ENCODE data around the gene HDLBP. TPM values are rescaled to one million over a fixed set of nuclear protein-coding genes. Genes with fewer than 3 reads are reported as not detected.
A peak's percentile ranks its signal among the peaks of the same experiment; 100 is the strongest.

The HDLBP gene
- total and polyA plus RNA-seq, 5 donors = 265 to 394 (median 373) TPM

- Histone ChIP-seq H3K4me1 (ENCODE audit: control insufficient read depth, insufficient read depth, low read length) (peaks cover 3% of the 10 kb centered on the region), H3K9me3 (ENCODE audit: control insufficient read depth, low read length) (no peaks in the 10 kb centered on the region), H3K27ac (ENCODE audit: low read length) (peak overlapping the region; percentile 14), H3K27me3 (ENCODE audit: control insufficient read depth, insufficient read depth) (no peaks in the 10 kb centered on the region), H3K4me3 (ENCODE audit: low read length) (no peak overlapping the region)
- intact Hi-C loops (cut with DNase I) = loop anchor here in 1 of 4 donors (10.0 kb wide), 1 partner anchor 108 kb away; no protein-coding TSS in a partner anchor
- ATAC-seq = peak; percentile 28 to 42
- 54% methylated on average over 19 of the region's 19 CpGs for WGBS
- DNase-seq = peak in 2 of 3 donors; percentile 26 to 53
These were observed 88.5 kb downstream of the HDLBP start for GRCh38 chr2:241226723-241227572.

GRCh38 chr2:241225983-241226382, 89.5 kb downstream of the HDLBP start:
- Histone ChIP-seq H3K27ac (ENCODE audit: low read length) (no peak overlapping the region), H3K27me3 (ENCODE audit: control insufficient read depth, insufficient read depth) (no peaks in the 10 kb centered on the region), H3K9me3 (ENCODE audit: control insufficient read depth, low read length) (no peaks in the 10 kb centered on the region), H3K4me1 (ENCODE audit: control insufficient read depth, insufficient read depth, low read length) (peaks cover 3% of the 10 kb centered on the region), H3K4me3 (ENCODE audit: low read length) (no peak overlapping the region)
- WGBS = 93% methylated on average over 16 of the region's 16 CpGs
- ATAC-seq (no peak), DNase-seq (peak; percentile 5 to 45 (median 30))
- intact Hi-C loops (cut with DNase I) = loop anchor here in 1 of 4 donors (10.0 kb wide), 1 partner anchor 109 kb away; no protein-coding TSS in a partner anchor

- 93% methylated on average over 16 of the region's 16 CpGs for WGBS
- H3K4me1 ChIP-seq (ENCODE audit: control insufficient read depth, insufficient read depth, low read length) = peaks cover 3% of the 10 kb centered on the region
- ATAC-seq (no peak), DNase-seq (peak; percentile 3 to 52 (median 45))
- no peak overlapping the region for H3K4me3 ChIP-seq (ENCODE audit: low read length)
- intact Hi-C loops (cut with DNase I) = loop anchor here in 1 of 4 donors (10.0 kb wide), 1 partner anchor 109 kb away; no protein-coding TSS in a partner anchor
- no peaks in the 10 kb centered on the region for H3K27me3 ChIP-seq (ENCODE audit: control insufficient read depth, insufficient read depth)
- H3K27ac ChIP-seq (ENCODE audit: low read length) = no peak overlapping the region
- no peaks in the 10 kb centered on the region for H3K9me3 ChIP-seq (ENCODE audit: control insufficient read depth, low read length)
These were observed 89.9 kb downstream of the HDLBP start for GRCh38 chr2:241225545-241225944.

- intact Hi-C loops (cut with DNase I) = loop anchor here in 1 of 4 donors (10.0 kb wide), 1 partner anchor 110 kb away; no protein-coding TSS in a partner anchor
- ATAC-seq (no peak), DNase-seq (peak; percentile 4 to 31 (median 27))
- H3K27me3 ChIP-seq (ENCODE audit: control insufficient read depth, insufficient read depth) = no peaks in the 10 kb centered on the region
- H3K4me3 ChIP-seq (ENCODE audit: low read length) = no peak overlapping the region
- no peak overlapping the region for H3K27ac ChIP-seq (ENCODE audit: low read length)
- H3K4me1 ChIP-seq (ENCODE audit: control insufficient read depth, insufficient read depth, low read length) = peaks cover 3% of the 10 kb centered on the region
- WGBS = 83% methylated on average over 8 of the region's 8 CpGs
- no peaks in the 10 kb centered on the region for H3K9me3 ChIP-seq (ENCODE audit: control insufficient read depth, low read length)
These were observed 90.5 kb downstream of the HDLBP start for GRCh38 chr2:241224851-241225438.

- peaks cover 3% of the 10 kb centered on the region for H3K4me1 ChIP-seq (ENCODE audit: control insufficient read depth, insufficient read depth, low read length)
- no peak overlapping the region for H3K4me3 ChIP-seq (ENCODE audit: low read length)
- no peak overlapping the region for H3K27ac ChIP-seq (ENCODE audit: low read length)
- no peaks in the 10 kb centered on the region for H3K9me3 ChIP-seq (ENCODE audit: control insufficient read depth, low read length)
- DNase-seq (peak; percentile 57 to 79 (median 76)), ATAC-seq (peak; percentile 42 to 43)
- intact Hi-C loops (cut with DNase I) = loop anchor here in 1 of 4 donors (10.0 kb wide), 1 partner anchor 111 kb away; no protein-coding TSS in a partner anchor
- no peaks in the 10 kb centered on the region for H3K27me3 ChIP-seq (ENCODE audit: control insufficient read depth, insufficient read depth)
- 34% methylated on average over 26 of the region's 26 CpGs for WGBS
These were observed 91.2 kb downstream of the HDLBP start for GRCh38 chr2:241224018-241224850.

GRCh38 chr2:241223211-241224017, 92.1 kb downstream of the HDLBP start:
- H3K27ac ChIP-seq (ENCODE audit: low read length) = no peak overlapping the region
- H3K4me1 ChIP-seq (ENCODE audit: control insufficient read depth, insufficient read depth, low read length) = peaks cover 3% of the 10 kb centered on the region
- no peaks in the 10 kb centered on the region for H3K9me3 ChIP-seq (ENCODE audit: control insufficient read depth, low read length)
- H3K27me3 ChIP-seq (ENCODE audit: control insufficient read depth, insufficient read depth) = no peaks in the 10 kb centered on the region
- H3K4me3 ChIP-seq (ENCODE audit: low read length) = no peak overlapping the region
- WGBS = 68% methylated on average over 23 of the region's 23 CpGs
- ATAC-seq (peak; percentile 3 to 15), DNase-seq (peak; percentile 12 to 49 (median 35))
- intact Hi-C loops (cut with DNase I) = loop anchor here in 1 of 4 donors (10.0 kb wide), 1 partner anchor 111 kb away; no protein-coding TSS in a partner anchor

- H3K9me3 ChIP-seq (ENCODE audit: control insufficient read depth, low read length) = no peaks in the 10 kb centered on the region
- no peaks in the 10 kb centered on the region for H3K27me3 ChIP-seq (ENCODE audit: control insufficient read depth, insufficient read depth)
- WGBS = 86% methylated on average over 6 of the region's 6 CpGs
- intact Hi-C loops (cut with DNase I) = loop anchor here in 2 of 4 donors (10.0 kb wide), 3 partner anchors 115 to 365 kb away; partner anchors contain the start of gene MTERF4 (in 1 of the 2)
- no peaks in the 10 kb centered on the region for H3K4me1 ChIP-seq (ENCODE audit: control insufficient read depth, insufficient read depth, low read length)
- DNase-seq (no peak), ATAC-seq (no peak)
- H3K27ac ChIP-seq (ENCODE audit: low read length) = no peak overlapping the region
- H3K4me3 ChIP-seq (ENCODE audit: low read length) = no peak overlapping the region
These were observed 95.6 kb downstream of the HDLBP start for GRCh38 chr2:241219856-241220356.

- no peak overlapping the region for H3K4me3 ChIP-seq (ENCODE audit: low read length)
- no peak for DNase-seq
- H3K9me3 ChIP-seq (ENCODE audit: control insufficient read depth, low read length) = no peaks in the 10 kb centered on the region
- no peaks in the 10 kb centered on the region for H3K4me1 ChIP-seq (ENCODE audit: control insufficient read depth, insufficient read depth, low read length)
- WGBS = 57% methylated on average over 4 of the region's 4 CpGs
- no peak for ATAC-seq
- no peak overlapping the region for H3K27ac ChIP-seq (ENCODE audit: low read length)
- no peaks in the 10 kb centered on the region for H3K27me3 ChIP-seq (ENCODE audit: control insufficient read depth, insufficient read depth)
- intact Hi-C loops (cut with DNase I) = loop anchor here in 2 of 4 donors (10.0 kb wide), 2 partner anchors 114 to 364 kb away; partner anchors contain the start of gene MTERF4 (in 1 of the 2)
These were observed 96.5 kb downstream of the HDLBP start for GRCh38 chr2:241219030-241219382.

- peak; percentile 63 to 83 (median 82) for DNase-seq
- no peak overlapping the region for H3K27ac ChIP-seq (ENCODE audit: low read length)
- ATAC-seq = peak; percentile 43
- H3K4me1 ChIP-seq (ENCODE audit: control insufficient read depth, insufficient read depth, low read length) = no peaks in the 10 kb centered on the region
- under 1% methylated on average over 73 of the region's 83 CpGs for WGBS
- H3K4me3 ChIP-seq (ENCODE audit: low read length) = peak overlapping the region; percentile 72
- H3K9me3 ChIP-seq (ENCODE audit: control insufficient read depth, low read length) = no peaks in the 10 kb centered on the region
- intact Hi-C loops (cut with DNase I) = loop anchor here in 2 of 4 donors (10.0 kb wide), 2 partner anchors 114 to 364 kb away; partner anchors contain the start of gene MTERF4 (in 1 of the 2)
- H3K27me3 ChIP-seq (ENCODE audit: control insufficient read depth, insufficient read depth) = no peaks in the 10 kb centered on the region
These were observed 97.1 kb downstream of the HDLBP start for GRCh38 chr2:241218131-241219029.
